ENCODE measurements around the gene HADHA.

DNA sequence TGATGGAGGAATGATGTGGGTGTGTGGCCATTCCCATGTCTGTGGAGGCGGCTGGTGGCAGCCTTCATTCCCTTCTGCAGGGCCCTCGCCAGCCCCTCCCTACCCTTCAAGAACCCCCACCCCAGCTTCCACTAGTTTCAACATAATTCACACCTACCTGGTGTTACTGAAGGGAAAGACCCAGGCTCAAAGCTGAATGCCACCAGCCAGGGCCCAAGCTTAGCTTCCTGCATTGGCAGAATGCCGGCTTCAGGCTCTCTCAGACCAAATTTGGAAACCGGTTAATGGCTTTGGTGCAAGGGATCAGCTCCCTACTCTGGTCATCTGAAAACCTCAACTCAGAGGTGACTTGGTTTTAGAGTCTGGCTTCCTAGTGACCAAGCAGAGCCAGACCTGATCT lies 54.7 kb downstream of the HADHA start:
- no peak for TF ChIP-seq CTCF (IDR thresholded peaks at IDR 0.05)
- TF ChIP-seq POLR2A (IDR thresholded peaks at IDR 0.05) = no peak

Measured in heart left ventricle (tissue), 13 donors.